SK-N-SH (cell line): ENCODE results near the gene ZNF655.

ENCODE experiments used
- CHD2 ChIP-seq: fragments of 150-350 bp; IDR thresholded peaks from 2 replicates; pipeline ENCODE4 v1.6.1; 2018; ENCODE audit warnings: low read length; ENCODE audit not compliant: partially characterized antibody
- EZH2phosphoT487 ChIP-seq: fragments of 200-600 bp; sonication (generic); IDR thresholded peaks from 2 replicates; pipeline ENCODE4 v1.6.1; 2017; ENCODE audit warnings: low read depth, mixed run types, mild to moderate bottlenecking, antibody characterized with exemption, moderate library complexity, borderline replicate concordance
- GABPA ChIP-seq: IDR thresholded peaks from 2 replicates; pipeline ENCODE4 v1.4.0; 2012; ENCODE audit warnings: low read depth, mild to moderate bottlenecking
- GATA2 ChIP-seq: sonication (generic); formaldehyde crosslinking; IDR thresholded peaks from 2 replicates; pipeline ENCODE4 v1.5.0; 2020; ENCODE audit warnings: mild to moderate bottlenecking, missing genetic modification reagents
- JUND ChIP-seq: IDR thresholded peaks from 2 replicates; pipeline ENCODE4 v1.4.0; 2012
- NFIC ChIP-seq: IDR thresholded peaks from 2 replicates; pipeline ENCODE4 v1.4.0; 2012; ENCODE audit warnings: borderline replicate concordance
- POLR2AphosphoS5 ChIP-seq: IDR thresholded peaks from 2 replicates; pipeline ENCODE4 v1.6.1; 2012; ENCODE audit warnings: low read depth, low read length
- SMC3 ChIP-seq: IDR thresholded peaks from 2 replicates; pipeline ENCODE4 v1.6.1; 2012; ENCODE audit warnings: low read depth, low read length, improper control_type of control experiment
- TAF1 ChIP-seq: IDR thresholded peaks from 2 replicates; pipeline ENCODE4 v1.6.1; 2012; ENCODE audit warnings: low read depth, mild to moderate bottlenecking, low read length, moderate library complexity, borderline replicate concordance
- TCF12 ChIP-seq: IDR thresholded peaks from 2 replicates; pipeline ENCODE4 v1.4.0; 2012
- YY1 ChIP-seq: IDR thresholded peaks from 2 replicates; pipeline ENCODE4 v1.4.0; 2012; ENCODE audit warnings: low read depth, mild to moderate bottlenecking
- TF ChIP-seq, protein P1 (sequence below): fragments of 200-600 bp; sonication (generic); IDR thresholded peaks from 2 replicates; pipeline ENCODE4 v1.6.1; 2017; ENCODE audit warnings: antibody characterized with exemption, mild to moderate bottlenecking, moderate library complexity
- TF ChIP-seq, protein P2 (sequence below): IDR thresholded peaks from 2 replicates; pipeline ENCODE4 v1.4.0; 2012; ENCODE audit warnings: low read depth

DNA sequence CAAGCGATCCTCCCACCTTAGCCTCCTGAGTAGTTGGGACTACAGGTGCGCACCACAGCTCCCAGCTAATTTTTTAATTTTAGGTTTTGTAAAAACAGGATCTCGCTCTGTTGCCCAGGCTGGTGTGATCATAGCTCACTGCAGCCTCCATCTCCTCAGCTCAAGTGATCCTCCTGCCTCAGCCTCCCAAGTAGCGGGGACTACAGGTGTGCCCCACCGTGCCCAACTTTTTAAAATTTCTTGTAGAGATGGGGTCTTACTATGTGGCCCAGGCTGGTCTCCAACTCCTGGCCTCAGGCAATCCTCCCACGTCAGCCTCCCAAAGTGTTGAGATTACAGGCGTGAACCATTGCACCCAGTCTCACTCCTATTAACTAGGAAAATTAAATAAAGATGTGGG lies 47.1 kb downstream of the ZNF655 start:
- TF ChIP-seq POLR2AphosphoS5 (no peak), JUND (no peak), CHD2 (no peak), TAF1 (no peak), YY1 (no peak), NFIC (no peak), EZH2phosphoT487 (no peak), SMC3 (no peak), GATA2 (CRISPR knock-in tag) (no peak), TCF12 (no peak), GABPA (no peak)
- TF ChIP-seq, protein P1, sequence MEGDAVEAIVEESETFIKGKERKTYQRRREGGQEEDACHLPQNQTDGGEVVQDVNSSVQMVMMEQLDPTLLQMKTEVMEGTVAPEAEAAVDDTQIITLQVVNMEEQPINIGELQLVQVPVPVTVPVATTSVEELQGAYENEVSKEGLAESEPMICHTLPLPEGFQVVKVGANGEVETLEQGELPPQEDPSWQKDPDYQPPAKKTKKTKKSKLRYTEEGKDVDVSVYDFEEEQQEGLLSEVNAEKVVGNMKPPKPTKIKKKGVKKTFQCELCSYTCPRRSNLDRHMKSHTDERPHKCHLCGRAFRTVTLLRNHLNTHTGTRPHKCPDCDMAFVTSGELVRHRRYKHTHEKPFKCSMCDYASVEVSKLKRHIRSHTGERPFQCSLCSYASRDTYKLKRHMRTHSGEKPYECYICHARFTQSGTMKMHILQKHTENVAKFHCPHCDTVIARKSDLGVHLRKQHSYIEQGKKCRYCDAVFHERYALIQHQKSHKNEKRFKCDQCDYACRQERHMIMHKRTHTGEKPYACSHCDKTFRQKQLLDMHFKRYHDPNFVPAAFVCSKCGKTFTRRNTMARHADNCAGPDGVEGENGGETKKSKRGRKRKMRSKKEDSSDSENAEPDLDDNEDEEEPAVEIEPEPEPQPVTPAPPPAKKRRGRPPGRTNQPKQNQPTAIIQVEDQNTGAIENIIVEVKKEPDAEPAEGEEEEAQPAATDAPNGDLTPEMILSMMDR, result no peak
- TF ChIP-seq, protein P2, sequence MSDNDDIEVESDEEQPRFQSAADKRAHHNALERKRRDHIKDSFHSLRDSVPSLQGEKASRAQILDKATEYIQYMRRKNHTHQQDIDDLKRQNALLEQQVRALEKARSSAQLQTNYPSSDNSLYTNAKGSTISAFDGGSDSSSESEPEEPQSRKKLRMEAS, result no peak
